ENCODE data around the gene SMG6. TPM values are rescaled to one million over a fixed set of nuclear protein-coding genes. Genes with fewer than 3 reads are reported as not detected.

SMG6 gene
- total and polyA plus RNA-seq, 2 donors (not counting 1 experiment from before 2014, with no cell fraction given), result 10.6 to 35.5 TPM

GRCh38 chr17:2107506-2107905, 196.1 kb downstream of the SMG6 start:
- Histone ChIP-seq H3K4me1 (ENCODE audit: control insufficient read depth in 2 of 2, insufficient read depth in 2 of 2, low read length in 2 of 2) (no peaks in the 10 kb centered on the region), H3K9me3 (ENCODE audit: control extremely low read depth in 1 of 3, control insufficient read depth in 2 of 3, insufficient read depth in 1 of 3, low read length in 2 of 3) (no peaks in the 10 kb centered on the region), H3K36me3 (replicated peaks in 1 of 2; ENCODE audit: control extremely low read depth in 1 of 2, control insufficient read depth in 1 of 2, extremely low read depth in 1 of 2, insufficient read depth in 2 of 2, low read length in 1 of 2) (no peaks in the 10 kb centered on the region), H3K27ac (ENCODE audit: low read length in 2 of 2) (no peak overlapping the region), H3K79me2 (ENCODE audit: control insufficient read depth, insufficient read depth, low read length) (peaks cover 3% of the 10 kb centered on the region), H3K9ac (ENCODE audit: low read length) (no peak overlapping the region), H4K20me1 (ENCODE audit: control insufficient read depth, insufficient read depth, low read length, poor library complexity, severe bottlenecking) (no peaks in the 10 kb centered on the region), H3K4me2 (replicated peaks; ENCODE audit: low read depth, low read length, poor library complexity, severe bottlenecking) (no peak overlapping the region), H2AFZ (ENCODE audit: insufficient read depth, low read depth, low read length, poor library complexity, severe bottlenecking) (no peak overlapping the region), H3K27me3 (replicated peaks in 1 of 4; ENCODE audit: control extremely low read depth in 1 of 4, control insufficient read depth in 3 of 4, insufficient read depth in 4 of 4, low read length in 3 of 4) (no peaks in the 10 kb centered on the region), H3K4me3 (ENCODE audit: control extremely low read depth in 1 of 5, extremely low read depth in 1 of 5, insufficient read depth in 1 of 5, low read depth in 2 of 5, low read length in 4 of 5) (no peak overlapping the region)
- ATAC-seq (ENCODE audit: low read depth) (no peak), DNase-seq (no peak)
- Mint-ChIP-seq H3K4me1 (peaks cover 4% of the 10 kb centered on the region), H3K27me3 (no peaks in the 10 kb centered on the region), H3K9me3 (ENCODE audit: insufficient read depth) (no peaks in the 10 kb centered on the region), H3K27ac (no peak overlapping the region), H3K4me3 (no peak overlapping the region)
- intact Hi-C loops (cut with micrococcal nuclease), result no loop called here
- ChIA-PET CTCF (interaction anchor here (1.7 kb wide), 1 partner anchor 137 kb away, joined by 6 read pairs; no protein-coding TSS in a partner anchor), POLR2A (no interaction called here)
- TF ChIP-seq EZH2 (IDR thresholded peaks at IDR 0.05; ENCODE audit: borderline replicate concordance, insufficient read depth, low read depth, low read length, poor library complexity, severe bottlenecking), result no peak
- TF ChIP-seq CTCF (IDR thresholded peaks at IDR 0.05), result no peak
- 90% methylated on average over 2 of the region's 3 CpGs for WGBS (ENCODE audit: insufficient coverage)

- H3K27ac Mint-ChIP-seq, result no peak overlapping the region
- Histone ChIP-seq H4K20me1 (ENCODE audit: control insufficient read depth, insufficient read depth, low read length, poor library complexity, severe bottlenecking) (no peaks in the 10 kb centered on the region), H3K4me1 (ENCODE audit: control insufficient read depth in 2 of 2, insufficient read depth in 2 of 2, low read length in 2 of 2) (no peaks in the 10 kb centered on the region), H3K9ac (ENCODE audit: low read length) (no peak overlapping the region), H3K36me3 (replicated peaks in 1 of 2; ENCODE audit: control extremely low read depth in 1 of 2, control insufficient read depth in 1 of 2, extremely low read depth in 1 of 2, insufficient read depth in 2 of 2, low read length in 1 of 2) (no peaks in the 10 kb centered on the region), H3K27me3 (replicated peaks in 1 of 4; ENCODE audit: control extremely low read depth in 1 of 4, control insufficient read depth in 3 of 4, insufficient read depth in 4 of 4, low read length in 3 of 4) (no peaks in the 10 kb centered on the region), H3K4me2 (replicated peaks; ENCODE audit: low read depth, low read length, poor library complexity, severe bottlenecking) (no peak overlapping the region), H3K4me3 (ENCODE audit: control extremely low read depth in 1 of 5, extremely low read depth in 1 of 5, insufficient read depth in 1 of 5, low read depth in 2 of 5, low read length in 4 of 5) (no peak overlapping the region), H3K79me2 (ENCODE audit: control insufficient read depth, insufficient read depth, low read length) (peaks cover 3% of the 10 kb centered on the region), H3K27ac (ENCODE audit: low read length in 2 of 2) (no peak overlapping the region), H2AFZ (ENCODE audit: insufficient read depth, low read depth, low read length, poor library complexity, severe bottlenecking) (no peak overlapping the region), H3K9me3 (ENCODE audit: control extremely low read depth in 1 of 3, control insufficient read depth in 2 of 3, insufficient read depth in 1 of 3, low read length in 2 of 3) (no peaks in the 10 kb centered on the region)
- ChIA-PET POLR2A (no interaction called here), CTCF (interaction anchor here (1.7 kb wide), 1 partner anchor 138 kb away, joined by 6 read pairs; no protein-coding TSS in a partner anchor)
- intact Hi-C loops (cut with micrococcal nuclease), result no loop called here
- ATAC-seq (ENCODE audit: low read depth) (no peak), DNase-seq (no peak)
- H3K9me3 Mint-ChIP-seq (ENCODE audit: insufficient read depth), result no peaks in the 10 kb centered on the region
- H3K27me3 Mint-ChIP-seq, result no peaks in the 10 kb centered on the region
- WGBS (ENCODE audit: insufficient coverage), result no CpG with 5 or more reads among the region's 2 CpGs
- TF ChIP-seq EZH2 (IDR thresholded peaks at IDR 0.05; ENCODE audit: borderline replicate concordance, insufficient read depth, low read depth, low read length, poor library complexity, severe bottlenecking), result no peak
- H3K4me3 Mint-ChIP-seq, result no peak overlapping the region
- peaks cover 4% of the 10 kb centered on the region for H3K4me1 Mint-ChIP-seq
Measured at GRCh38 chr17:2107050-2107449, 196.5 kb downstream of the SMG6 start.

Measured in B cell (primary cell).